MM.1S (cell line): Measurements from ENCODE around the gene IL1RAPL1.

Experiments used
- EZH2 ChIP-seq: fragments of 300-600 bp; sonication (generic); optimal IDR thresholded peaks from 2 replicates; pipeline ENCODE3; 2017; ENCODE audit warnings: low read depth, mild to moderate bottlenecking, antibody characterized with exemption, low read length, mixed read lengths
- TF ChIP-seq, protein P1 (sequence below): fragments of 300-600 bp; sonication (generic); IDR thresholded peaks from 2 replicates; pipeline ENCODE4 v1.5.1; 2016; ENCODE audit warnings: antibody characterized with exemption, low read length, mixed read lengths

DNA sequence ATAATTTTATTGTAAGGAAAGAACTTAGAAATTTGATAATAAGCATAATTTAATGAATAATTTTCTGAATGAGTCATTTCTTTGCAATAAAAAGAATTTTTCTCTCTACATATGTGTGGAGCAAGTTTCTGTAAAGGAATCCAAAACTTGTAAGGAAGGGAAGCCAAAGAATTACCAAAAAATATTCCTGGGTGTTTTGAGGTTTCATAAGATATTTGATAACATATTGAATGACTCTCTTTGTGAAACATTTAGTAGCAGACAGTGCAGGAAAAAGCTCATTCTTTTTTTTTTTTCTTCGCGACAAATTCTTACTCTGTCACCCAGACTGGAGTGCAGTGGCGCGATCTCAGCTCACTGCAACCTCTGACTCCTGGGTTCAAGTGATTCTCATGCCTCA, 1159.1 kb downstream of the IL1RAPL1 start:
- TF ChIP-seq, protein P1, sequence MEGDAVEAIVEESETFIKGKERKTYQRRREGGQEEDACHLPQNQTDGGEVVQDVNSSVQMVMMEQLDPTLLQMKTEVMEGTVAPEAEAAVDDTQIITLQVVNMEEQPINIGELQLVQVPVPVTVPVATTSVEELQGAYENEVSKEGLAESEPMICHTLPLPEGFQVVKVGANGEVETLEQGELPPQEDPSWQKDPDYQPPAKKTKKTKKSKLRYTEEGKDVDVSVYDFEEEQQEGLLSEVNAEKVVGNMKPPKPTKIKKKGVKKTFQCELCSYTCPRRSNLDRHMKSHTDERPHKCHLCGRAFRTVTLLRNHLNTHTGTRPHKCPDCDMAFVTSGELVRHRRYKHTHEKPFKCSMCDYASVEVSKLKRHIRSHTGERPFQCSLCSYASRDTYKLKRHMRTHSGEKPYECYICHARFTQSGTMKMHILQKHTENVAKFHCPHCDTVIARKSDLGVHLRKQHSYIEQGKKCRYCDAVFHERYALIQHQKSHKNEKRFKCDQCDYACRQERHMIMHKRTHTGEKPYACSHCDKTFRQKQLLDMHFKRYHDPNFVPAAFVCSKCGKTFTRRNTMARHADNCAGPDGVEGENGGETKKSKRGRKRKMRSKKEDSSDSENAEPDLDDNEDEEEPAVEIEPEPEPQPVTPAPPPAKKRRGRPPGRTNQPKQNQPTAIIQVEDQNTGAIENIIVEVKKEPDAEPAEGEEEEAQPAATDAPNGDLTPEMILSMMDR = no peak
- no peak for TF ChIP-seq EZH2
